ENCODE results near the gene UGT1A9.

The UGT1A9 gene

DNA sequence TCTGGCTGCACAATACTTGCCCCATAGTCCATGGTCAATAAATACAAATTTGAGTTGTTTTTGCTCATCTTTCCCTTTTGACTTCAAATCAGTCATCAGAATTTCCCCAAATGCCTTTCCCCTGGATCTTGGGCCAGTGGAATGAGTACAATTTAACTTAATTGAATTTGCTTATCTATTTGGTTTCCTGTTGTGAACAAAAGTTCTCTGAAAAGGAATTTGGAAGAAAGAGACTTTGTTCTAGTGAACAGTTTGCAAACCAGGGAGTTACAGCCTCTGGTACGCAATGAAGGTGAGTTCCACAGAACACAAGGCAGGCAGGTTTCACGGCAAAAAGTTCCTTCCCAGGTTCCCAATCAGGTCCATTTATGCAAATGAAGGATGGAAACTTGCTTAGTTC is 87.2 kb downstream of the UGT1A9 start:
- DNase-seq (ENCODE audit: low read depth in 2 of 2): no peak

DNA sequence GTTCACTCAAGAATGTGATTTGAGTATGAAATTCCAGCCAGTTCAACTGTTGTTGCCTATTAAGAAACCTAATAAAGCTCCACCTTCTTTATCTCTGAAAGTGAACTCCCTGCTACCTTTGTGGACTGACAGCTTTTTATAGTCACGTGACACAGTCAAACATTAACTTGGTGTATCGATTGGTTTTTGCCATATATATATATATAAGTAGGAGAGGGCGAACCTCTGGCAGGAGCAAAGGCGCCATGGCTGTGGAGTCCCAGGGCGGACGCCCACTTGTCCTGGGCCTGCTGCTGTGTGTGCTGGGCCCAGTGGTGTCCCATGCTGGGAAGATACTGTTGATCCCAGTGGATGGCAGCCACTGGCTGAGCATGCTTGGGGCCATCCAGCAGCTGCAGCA is 88.3 kb downstream of the UGT1A9 start, which contains the start of gene UGT1A1:
Gene UGT1A1 (plus strand): TSS at position 228 of the 400 bp plus-strand sequence. CDS start 18 bp downstream, at position 246.
- DNase-seq (ENCODE audit: low read depth in 2 of 2): no peak

DNA sequence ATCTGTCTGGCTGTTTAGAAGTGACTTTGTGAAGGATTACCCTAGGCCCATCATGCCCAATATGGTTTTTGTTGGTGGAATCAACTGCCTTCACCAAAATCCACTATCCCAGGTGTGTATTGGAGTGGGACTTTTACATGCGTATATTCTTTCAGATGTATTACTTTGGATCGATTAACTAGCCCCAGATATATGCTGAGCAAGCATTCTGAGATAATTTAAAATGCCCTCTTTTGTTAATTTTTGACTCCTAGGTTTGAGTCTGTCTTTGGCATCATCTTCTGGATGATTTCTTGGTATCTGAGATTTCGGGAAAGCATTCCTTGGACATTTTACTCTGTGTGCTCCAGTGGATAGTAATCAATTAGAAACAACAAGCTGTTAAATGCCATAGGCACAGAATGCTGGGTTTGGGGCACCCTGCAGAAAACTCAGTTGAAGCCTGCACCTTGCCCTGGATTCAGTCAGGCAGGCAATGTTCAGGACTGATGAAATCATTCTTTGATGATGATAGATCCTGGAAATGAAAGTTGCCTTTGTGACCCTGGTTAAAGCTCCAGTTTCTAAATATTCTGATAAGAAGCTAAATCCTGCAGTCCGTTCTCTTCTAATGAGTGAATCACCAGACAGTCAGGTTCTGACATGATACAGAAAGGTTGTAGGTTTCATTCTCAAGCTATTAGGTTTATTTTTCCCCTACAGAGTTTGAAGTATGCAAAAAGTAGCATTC is 89.5 kb downstream of the UGT1A9 start:
- no peak for DNase-seq (ENCODE audit: low read depth in 2 of 2)

DNA sequence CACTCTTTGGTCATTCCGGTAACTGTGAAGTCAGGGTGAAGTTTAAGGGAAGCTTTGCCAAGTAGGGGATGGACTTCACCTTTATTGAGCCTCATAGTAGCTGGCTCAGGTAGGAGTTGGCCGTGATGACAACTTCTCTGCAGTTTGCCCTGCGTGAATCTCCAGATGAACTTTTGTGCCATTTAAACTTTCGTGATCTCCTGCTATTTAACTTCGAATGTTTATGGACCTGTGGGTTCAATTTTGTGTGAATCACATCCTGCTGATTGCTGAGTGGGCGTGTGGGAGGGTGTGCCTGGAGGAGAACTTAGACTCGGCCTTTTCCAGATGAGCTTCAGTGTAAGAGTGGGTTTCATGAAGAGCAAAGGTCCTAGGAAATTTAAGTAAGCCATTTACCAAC is 92.6 kb downstream of the UGT1A9 start:
- no peak for DNase-seq (ENCODE audit: low read depth in 2 of 2)

DNA sequence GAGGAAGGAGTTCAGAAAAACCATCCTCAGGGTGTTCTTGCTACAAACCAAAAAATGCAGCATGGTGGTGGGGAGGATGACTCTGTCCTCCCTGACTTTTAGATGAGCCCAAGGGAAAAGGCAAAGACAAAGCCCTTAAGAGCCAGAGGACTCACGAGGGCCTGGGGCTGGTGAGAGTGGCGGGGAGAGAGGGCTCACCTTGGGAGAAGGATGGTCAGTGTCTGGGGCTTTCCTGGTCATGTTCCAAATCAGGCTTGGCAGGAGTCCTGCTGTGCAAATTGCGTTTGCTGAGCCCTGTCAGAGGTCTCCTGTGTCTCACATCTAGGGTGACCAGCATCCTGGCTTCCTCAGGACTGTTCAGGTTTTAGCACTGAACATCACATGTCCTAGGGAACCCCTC is 93.1 kb downstream of the UGT1A9 start:
- no peak for DNase-seq (ENCODE audit: low read depth in 2 of 2)

DNA sequence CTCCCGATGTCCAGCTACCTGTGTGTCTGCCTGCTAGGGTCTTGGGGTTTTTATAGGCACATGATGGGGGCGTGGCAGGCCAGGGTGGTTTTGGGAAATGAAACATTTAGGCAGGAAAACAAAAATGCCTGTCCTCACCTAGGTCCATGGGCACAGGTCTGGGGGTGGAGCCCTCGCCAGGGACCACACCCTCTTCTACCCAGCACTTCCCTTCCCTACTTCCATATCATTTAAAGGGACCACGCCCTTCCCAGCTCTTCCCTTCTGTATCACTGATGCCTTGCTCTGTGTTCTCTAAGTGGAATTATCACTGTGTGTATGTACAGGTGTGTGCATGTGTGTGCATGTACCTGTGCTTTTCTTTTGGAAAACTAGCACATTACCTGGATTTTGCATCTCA is 94.7 kb downstream of the UGT1A9 start:
- DNase-seq (ENCODE audit: low read depth in 2 of 2): no peak

DNA sequence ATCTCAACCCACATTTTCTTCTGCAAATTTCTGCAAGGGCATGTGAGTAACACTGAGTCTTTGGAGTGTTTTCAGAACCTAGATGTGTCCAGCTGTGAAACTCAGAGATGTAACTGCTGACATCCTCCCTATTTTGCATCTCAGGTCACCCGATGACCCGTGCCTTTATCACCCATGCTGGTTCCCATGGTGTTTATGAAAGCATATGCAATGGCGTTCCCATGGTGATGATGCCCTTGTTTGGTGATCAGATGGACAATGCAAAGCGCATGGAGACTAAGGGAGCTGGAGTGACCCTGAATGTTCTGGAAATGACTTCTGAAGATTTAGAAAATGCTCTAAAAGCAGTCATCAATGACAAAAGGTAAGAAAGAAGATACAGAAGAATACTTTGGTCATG is 96.4 kb downstream of the UGT1A9 start:
- no peak for DNase-seq (ENCODE audit: low read depth in 2 of 2)

DNA sequence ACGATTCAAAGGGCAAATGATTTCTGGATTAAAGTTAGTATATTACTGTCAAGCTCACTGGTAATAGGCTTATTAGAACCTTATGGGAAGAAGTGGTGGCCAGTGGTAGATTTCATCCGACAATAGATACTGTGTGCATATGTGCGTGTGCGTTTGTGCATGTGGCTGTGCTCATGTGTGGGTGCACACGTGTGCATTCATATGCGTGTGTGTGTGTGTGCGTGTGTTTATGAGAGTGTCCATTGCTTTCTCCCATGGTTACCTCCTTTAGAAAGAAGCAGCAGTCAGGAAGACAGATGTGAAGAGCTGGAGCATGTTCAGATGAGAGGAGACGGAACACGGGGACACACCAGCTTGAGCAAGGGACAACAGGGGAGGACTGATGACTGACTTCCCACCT is 97.6 kb downstream of the UGT1A9 start:
- DNase-seq (ENCODE audit: low read depth in 2 of 2): no peak

DNA sequence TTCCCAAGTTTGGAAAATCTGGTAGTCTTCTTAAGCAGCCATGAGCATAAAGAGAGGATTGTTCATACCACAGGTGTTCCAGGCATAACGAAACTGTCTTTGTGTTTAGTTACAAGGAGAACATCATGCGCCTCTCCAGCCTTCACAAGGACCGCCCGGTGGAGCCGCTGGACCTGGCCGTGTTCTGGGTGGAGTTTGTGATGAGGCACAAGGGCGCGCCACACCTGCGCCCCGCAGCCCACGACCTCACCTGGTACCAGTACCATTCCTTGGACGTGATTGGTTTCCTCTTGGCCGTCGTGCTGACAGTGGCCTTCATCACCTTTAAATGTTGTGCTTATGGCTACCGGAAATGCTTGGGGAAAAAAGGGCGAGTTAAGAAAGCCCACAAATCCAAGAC is 100.5 kb downstream of the UGT1A9 start:
- no peak for DNase-seq (ENCODE audit: low read depth in 2 of 2)

DNA sequence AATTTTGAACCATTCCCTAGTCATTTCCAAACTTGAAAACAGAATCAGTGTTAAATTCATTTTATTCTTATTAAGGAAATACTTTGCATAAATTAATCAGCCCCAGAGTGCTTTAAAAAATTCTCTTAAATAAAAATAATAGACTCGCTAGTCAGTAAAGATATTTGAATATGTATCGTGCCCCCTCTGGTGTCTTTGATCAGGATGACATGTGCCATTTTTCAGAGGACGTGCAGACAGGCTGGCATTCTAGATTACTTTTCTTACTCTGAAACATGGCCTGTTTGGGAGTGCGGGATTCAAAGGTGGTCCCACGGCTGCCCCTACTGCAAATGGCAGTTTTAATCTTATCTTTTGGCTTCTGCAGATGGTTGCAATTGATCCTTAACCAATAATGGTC is 100.9 kb downstream of the UGT1A9 start:
- no peak for DNase-seq (ENCODE audit: low read depth in 2 of 2)

DNA sequence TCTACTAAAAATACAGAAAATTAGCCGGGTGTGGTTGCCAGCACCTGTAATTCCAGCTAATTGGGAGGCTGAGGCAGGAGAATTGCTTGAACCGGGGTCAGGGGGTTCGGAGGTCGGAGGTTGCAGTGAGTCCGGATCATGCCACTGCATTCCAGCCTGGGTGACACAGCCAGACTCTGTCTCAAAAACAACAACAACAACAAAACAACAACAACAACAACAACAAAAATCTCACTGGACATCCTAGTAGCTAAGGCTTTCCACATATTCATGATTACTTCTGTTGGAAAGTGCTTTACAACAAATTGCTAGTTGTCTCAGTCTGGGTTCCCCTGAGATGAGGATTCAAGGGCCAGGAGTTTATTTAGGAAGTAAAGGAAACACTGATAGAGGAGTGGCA is 102.2 kb downstream of the UGT1A9 start:
- no peak for DNase-seq (ENCODE audit: low read depth in 2 of 2)

DNA sequence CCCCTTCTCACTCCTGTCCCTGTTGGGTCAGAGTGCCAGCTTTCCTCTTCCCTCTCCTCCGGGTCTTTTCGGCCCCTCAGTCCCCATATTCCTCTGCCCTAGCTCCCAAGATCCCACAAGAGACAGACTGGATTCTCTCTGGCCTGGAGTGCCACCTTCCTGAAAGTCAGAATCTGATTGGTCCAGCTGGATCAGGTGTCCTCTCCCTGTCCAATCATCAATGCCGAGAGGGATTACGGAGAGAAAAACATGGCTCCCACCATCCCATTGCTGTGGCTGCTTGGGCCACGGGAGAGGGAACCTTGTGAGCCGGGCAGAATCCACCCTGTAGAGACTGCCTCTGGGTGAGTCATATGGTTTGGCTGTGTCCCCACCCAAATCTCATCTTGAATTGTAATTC is 103.7 kb downstream of the UGT1A9 start:
- no peak for DNase-seq (ENCODE audit: low read depth in 2 of 2)

DNA sequence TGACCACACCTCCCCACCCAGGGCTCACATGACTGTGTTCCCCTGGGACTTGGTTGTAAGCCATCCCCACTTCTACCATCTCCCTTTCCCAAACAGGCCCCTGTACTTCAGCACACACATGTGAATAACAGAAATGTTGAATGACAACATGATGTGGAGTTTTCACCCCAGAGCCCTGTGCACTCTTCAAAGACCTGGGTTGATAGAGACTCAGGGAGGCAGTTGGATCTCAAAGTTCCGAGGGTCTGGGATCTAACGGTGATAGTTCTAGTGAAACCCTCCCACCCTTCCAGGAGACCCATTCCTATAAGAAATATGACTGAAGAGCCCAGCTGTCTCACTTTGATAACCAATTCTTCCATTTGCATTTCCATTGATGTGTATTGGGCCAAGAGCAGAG is 106.3 kb downstream of the UGT1A9 start, which contains the start of gene MROH2A:
Gene MROH2A (plus strand): TSS at position 301 of the 400 bp plus-strand sequence. CDS start 1,029 bp downstream, outside the sequence.
- no peak for DNase-seq (ENCODE audit: low read depth in 2 of 2)

DNA sequence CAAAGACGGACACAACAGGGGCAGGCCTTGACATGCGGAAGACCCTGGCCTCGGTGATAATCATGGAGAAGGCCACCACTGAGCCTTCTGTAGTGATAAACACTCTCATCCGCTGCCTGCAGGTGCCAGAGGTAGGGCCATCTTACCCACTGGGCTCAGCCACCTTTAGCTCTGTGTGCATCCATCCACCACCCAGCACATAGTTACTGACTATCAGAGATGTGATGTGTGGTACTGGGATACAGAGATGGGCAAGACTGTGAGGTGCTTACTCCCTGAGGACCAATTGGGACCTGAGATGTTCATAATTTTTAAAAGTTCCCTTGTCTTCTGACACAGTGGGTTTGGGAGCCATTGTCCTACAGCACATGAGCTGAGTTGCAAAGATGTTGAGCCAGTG is 108.0 kb downstream of the UGT1A9 start:
- DNase-seq (ENCODE audit: low read depth in 2 of 2): no peak

DNA sequence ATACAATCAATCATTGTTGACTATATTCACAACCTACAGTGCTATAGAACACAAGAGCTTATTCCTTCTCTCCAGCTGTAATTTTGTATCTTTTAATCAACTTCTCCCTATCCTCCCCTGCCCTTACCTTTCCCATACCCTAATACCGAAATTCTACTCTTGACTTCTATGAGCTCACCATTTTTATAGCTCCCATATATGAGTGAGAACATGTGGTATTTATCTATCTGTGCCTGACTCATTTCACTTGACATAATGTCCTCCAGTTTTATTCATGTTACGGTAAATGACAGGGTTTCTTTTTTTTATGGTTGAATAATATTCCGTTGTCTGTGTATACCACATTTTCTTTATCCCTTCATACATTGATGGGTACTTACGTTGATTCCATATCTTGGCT is 109.1 kb downstream of the UGT1A9 start:
- DNase-seq (ENCODE audit: low read depth in 2 of 2): no peak

DNA sequence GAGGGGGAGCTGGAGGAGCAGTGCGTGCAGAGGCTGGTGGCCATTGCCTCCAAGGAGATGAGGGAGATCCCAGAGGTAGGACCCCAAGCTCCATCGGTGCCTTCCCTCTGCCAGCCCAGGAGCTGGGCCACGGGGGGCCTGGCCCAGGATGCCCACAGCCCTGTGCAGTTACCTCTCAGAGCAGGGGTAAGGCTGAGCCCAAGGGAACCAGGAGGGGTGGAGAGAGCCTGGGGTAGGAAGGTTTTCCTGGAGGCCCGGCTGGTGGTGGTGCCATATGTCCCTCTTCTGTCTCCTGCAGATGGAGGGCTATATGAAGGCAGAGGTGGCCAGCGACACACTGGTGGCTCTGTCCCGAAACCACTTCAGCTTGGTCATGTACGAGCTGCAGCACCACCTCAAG is 117.9 kb downstream of the UGT1A9 start:
- no peak for DNase-seq (ENCODE audit: low read depth in 2 of 2)

DNA sequence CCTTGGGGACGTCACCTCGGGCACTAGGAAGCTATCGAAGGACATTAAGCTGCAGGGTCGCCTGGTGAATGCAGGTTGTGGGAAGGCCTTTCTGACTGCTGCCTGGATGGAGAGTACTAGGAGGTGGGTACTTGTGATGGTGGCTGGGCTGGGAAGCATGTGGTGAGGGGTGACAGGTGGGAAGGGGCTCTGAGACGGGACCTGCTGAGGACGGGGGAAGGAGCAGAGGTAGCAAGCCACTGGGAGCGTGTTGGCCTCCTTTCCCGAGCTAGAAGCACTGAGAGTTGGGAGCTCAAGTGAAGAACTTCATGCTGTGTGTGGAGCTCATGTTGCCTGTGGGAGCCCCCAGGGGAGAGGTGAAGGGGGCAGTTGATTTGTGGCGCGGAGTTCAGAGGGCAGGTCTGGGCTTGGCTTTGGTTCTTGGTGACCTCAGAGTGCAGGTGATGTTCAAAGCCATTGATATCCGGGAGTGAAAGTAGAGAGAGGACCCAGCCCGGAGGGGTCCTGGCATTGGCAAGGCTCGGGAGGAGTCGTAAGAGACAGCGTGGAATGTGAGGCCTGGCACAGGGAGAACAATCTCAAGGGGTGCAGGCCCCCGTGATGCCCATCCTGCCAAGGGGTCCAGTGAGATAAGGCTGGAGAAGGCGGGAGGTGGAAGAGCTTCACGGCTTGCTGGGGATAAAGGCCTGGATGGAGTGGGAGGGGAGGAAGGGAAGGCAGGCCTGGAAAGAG is 119.6 kb downstream of the UGT1A9 start:
- DNase-seq (ENCODE audit: low read depth in 2 of 2): no peak

DNA sequence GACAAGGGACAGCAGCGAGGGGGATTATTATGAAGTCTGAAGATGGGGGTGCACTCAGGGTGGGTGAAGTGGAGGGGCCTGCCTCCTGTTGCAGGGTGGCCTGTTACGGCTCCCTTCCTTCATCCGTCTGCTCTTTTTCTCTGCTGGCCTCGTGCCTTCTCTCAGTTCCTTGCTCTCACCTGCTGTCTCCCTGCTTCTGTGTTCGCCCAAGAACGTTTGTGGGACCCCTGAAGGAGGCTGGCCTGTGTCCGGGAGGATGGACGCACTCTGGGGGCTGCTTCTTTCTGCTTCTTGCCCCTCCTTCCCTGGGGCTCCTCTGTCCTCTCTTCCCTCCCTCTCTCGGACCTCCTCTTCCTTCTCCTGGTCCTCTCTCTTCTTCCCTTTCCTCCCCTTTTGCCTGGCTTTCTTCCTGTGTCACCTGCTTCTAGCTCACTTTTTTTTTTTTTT is 120.2 kb downstream of the UGT1A9 start:
- DNase-seq (ENCODE audit: low read depth in 2 of 2): no peak

DNA sequence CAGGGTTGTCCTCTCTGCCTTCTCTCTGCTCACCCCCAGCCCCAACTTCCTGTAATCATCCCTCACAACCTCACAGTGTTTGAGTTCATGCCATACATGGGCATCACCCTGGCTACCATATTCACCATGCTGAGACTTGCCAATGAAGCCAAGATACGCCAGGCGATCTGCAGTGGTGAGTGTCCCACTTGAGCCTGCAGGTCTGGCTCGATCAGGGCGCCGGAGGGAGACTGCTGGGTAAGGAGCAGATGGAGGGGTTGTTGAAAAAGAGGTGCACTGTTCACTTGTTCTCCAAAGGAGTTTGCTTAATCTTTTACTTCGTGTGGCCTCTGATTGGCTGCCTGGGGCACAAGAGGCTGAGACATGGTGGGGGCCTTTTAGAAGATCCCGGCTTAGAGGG is 121.0 kb downstream of the UGT1A9 start:
- no peak for DNase-seq (ENCODE audit: low read depth in 2 of 2)

DNA sequence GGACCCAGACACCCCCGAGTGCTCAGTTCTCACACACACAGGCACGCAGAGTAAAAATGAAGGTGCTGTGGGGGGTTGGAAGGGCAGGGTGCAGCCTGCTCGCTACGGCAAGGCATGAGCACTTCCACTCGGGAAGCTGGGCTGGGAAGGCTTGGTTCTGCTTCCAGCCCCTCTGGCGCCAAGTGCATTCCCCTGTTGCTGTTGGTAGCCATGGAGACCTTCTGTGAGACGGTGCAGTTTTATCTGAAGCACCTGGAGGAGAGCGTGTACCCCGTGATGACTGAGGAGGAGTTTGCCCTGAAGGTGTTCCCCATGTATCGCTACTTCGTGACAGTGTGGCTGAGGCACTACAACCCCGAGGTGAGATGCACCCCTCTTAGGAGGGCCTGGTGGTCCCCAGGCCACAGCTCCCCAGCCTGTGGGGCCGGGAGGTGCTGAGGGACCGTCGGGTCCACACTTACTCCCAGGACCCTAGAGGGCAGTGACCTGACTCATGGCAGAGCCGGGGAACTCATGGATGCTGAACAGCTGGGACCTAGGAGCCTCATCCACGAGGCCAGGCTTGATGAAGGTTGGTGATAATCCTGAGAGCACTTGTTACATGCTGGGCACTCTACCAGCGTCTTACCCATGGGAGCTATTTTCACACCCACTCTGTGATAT is 121.9 kb downstream of the UGT1A9 start:
- DNase-seq (ENCODE audit: low read depth in 2 of 2): no peak

DNA sequence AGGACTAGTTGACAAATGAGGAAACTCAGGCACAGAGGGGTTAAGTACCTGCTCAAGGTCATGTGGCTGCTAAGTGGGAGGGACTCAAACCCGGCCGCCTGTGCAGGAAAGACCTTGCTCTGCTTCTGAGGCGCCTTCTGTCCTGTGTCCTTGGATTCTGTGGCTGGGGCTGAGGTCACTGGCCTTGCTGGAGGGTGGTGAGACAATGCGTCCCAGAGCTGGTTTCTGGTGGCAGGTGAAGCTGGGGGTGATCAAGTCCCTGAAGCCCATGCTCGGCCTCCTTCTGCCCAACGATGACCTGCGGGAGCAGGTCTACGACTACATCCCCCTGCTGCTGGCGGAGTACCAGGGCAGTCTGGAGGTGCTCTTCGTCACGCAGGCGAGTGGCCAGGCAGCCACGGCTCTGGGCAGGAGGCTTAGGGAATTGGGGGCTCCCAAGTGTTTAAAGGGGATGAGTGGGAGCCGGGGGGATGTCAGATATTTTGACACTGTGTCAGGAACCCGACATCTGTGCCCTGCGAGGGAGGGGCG is 122.5 kb downstream of the UGT1A9 start:
- DNase-seq (ENCODE audit: low read depth in 2 of 2): no peak

DNA sequence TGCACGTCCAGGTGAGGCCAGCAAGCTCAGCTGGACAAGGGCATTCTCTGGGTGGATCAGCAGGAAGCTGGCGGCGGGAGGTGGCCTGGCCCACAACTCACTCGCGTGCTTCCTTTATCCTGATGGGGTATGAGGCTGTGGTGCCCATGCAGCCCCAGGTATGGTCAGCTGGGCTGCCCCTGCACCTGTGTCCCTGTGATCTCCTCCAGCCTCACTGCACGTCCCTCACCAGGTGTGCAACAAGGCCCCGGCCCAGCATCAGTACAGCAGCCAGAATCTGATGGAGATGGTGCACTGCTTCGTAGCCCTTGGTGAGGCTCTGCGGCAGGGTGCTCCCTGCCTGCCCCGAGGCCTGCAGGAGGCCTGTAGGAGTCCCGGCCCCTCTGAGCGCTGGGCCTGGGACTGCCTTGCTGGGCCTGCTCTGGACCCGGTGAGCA is 124.1 kb downstream of the UGT1A9 start:
- no peak for DNase-seq (ENCODE audit: low read depth in 2 of 2)

All from stimulated activated CD8-positive, alpha-beta memory T cell treated with anti-CD3 and anti-CD28 coated beads, Interleukin-7, amount 100 ng/mL, for 1 hour (primary cell).